Stimulated activated CD8-positive, alpha-beta memory T cell treated with anti-CD3 and anti-CD28 coated beads, Interleukin-4, amount 100 ng/mL, for 48 hours (primary cell): Measurements from ENCODE around the gene KANK4.
"Not testable (repeated sequence)": the region's sequence is repeated elsewhere in the genome, so short reads cannot be mapped to it uniquely, and the experiment has no call there.

ENCODE experiments used
- DNase-seq: peaks from one replicate; pipeline ENCODE4 v3.0.0-alpha.2; 2020

Gene KANK4

GRCh38 chr1:62269851-62270495 is 49.3 kb downstream of the KANK4 start:
- no peak for DNase-seq

- DNase-seq = no peak
Measured at GRCh38 chr1:62269439-62269838, 49.8 kb downstream of the KANK4 start.

GRCh38 chr1:62268315-62268714 is 50.9 kb downstream of the KANK4 start:
- no peak for DNase-seq

GRCh38 chr1:62265956-62266935 is 53.0 kb downstream of the KANK4 start:
- DNase-seq = no peak

DNA sequence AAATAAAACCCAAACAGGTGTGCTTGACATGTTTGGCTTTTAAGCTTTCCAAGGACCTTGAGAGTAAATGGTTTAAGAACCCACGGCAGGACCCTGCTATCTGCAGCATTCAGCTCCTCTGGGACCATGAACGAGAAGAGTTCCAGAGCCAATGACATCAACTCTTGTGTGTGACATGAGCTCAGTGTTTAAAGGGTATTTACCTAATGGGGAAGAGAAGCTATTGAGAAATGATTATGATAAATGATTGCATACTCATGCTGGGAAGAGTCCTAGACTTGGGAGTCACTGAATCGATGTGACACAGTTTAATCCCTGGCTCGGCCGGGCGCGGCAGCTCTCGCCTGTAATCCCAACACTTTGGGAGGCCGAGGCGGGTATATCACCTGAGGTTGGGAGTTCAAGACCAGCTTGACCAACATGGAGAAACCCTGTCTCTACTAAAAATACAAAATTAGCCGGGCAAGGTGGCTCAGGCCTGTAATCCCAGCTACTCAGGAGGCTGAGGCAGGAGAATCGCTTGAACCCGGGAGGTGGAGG is 55.4 kb downstream of the KANK4 start:
- no peak for DNase-seq

- no peak for DNase-seq
Measured at GRCh38 chr1:62263006-62263813, 56.0 kb downstream of the KANK4 start.

DNA sequence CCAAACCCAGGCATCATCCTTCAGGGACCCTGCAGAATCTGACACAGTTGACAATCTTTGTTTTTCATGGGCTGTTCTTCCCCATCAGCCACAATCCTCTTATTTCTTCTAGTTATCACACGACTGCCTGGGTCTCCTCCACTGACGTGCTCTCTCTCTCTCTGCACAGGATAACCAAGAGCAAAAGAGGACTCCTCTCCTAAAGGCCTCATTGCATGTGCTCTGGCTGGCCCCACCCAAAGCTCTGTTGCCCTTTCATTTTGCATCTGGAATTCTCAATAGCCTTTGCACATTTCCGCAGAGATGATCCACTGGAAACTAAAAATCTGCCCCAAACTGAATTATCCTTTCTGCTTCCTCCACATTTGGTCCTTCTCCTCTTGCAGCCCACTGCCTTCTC is 58.5 kb downstream of the KANK4 start:
- DNase-seq = no peak

- no peak for DNase-seq
Measured at GRCh38 chr1:62259551-62259950, 59.7 kb downstream of the KANK4 start.

- no peak for DNase-seq
Measured at GRCh38 chr1:62250126-62250726, 69.0 kb downstream of the KANK4 start.

DNA sequence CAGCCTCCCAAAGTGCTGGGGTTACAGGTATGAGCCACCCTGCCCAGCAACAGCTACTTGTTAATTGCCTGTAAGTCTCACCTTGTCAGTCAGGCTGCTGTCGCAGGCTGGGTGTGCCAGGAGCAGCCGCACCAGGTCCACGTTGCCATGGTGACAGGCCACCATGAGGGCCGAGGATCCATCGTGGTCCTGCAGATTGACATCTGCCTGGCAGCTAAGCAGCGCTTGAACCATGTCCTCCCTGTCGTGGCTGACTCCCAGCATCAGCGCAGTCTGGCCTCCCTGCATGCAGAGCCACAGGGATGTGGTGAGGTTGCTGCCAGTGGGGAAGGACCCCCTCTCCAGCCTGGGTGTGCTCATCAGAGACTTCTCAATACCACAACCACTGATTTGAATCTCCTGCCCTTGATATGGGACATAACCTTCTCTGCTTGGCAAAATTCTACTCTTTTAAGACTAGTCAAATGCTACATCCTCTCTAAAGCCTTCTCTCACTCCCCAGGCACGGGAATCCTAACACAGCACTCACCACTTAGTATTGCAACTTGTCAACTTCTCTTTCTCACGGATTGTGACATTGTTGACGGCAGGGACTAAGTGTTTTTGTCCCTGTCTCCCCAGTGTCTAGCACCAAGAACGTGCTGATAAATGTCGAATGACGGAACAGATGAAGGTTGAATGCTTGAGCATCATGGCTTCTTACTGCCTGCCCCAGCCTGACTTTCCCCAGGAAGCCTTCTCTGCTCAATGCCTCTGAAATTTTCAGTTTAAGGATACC is 71.7 kb downstream of the KANK4 start:
- DNase-seq = no peak

- no peak for DNase-seq
Measured at GRCh38 chr1:62245201-62245600, 74.0 kb downstream of the KANK4 start.

GRCh38 chr1:62244380-62244779 is 74.9 kb downstream of the KANK4 start:
- not testable (repeated sequence) for DNase-seq

DNA sequence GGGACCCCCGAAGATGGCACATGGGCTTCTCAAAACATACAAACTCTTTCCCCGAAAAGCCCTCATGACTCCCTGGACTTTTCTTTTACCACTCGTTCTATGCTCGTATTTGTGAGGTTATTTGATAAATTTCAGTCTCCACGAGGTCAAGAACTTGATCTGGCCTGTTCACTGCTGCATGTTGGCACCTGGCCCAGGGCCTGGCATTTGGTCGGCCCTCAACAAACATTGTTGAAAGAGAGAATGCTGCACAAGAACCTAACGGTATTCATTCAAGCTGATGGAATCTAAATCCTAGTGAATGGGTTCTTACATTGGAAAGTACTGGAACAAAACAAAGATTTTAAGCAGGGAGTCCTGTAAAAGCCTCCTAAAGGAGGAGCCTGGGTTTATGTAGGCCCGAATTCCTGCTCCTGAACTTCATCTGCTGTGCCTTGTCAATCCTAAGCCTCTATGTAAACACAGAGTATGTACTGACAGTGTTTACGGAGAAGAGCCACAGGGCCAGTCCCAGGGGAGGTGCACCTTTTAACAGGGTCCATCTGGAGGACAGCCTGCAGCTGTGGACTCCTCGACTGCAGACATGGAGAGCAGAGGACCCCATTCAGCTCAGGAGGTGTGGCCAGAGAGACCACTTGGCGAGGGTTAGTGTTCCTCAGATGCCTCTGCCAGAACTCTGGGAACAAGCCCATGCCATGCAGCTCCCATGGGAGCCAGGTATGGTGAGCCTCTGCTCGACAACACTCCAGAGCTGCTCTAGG is 77.7 kb downstream of the KANK4 start:
- DNase-seq = no peak

DNA sequence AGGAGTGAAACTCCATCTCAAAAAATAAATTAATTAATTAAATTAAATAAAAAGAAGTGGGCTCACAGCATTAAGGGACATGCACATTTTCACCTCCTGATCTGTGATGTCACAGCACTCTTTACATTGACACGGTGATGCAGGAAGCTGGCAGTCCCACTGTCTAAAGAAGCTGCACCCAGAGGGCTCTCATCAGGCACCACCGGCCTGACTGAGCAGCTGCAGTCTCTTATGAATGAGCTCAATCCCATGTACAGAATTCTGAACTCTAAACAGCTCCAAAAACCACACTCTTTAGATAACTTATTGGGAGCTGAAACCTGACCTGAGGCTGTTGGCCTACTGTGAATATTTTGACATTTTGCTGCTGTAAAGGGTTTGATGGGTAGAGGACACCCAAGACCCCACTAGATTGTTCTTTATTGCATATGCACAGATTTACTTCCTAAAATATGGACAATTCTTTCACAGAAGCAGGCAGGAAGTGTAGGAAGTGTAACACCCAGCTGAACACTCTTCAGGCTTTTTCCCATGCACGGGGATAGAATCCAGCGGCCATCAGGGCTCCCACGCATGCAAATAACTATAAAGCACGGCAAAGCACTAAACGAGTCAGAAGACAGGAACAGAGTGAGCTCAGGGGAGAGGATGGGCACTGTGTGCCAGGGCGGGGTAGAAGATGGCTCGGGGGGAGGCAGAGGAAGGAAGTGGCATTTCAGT is 78.4 kb downstream of the KANK4 start:
- no peak for DNase-seq

DNA sequence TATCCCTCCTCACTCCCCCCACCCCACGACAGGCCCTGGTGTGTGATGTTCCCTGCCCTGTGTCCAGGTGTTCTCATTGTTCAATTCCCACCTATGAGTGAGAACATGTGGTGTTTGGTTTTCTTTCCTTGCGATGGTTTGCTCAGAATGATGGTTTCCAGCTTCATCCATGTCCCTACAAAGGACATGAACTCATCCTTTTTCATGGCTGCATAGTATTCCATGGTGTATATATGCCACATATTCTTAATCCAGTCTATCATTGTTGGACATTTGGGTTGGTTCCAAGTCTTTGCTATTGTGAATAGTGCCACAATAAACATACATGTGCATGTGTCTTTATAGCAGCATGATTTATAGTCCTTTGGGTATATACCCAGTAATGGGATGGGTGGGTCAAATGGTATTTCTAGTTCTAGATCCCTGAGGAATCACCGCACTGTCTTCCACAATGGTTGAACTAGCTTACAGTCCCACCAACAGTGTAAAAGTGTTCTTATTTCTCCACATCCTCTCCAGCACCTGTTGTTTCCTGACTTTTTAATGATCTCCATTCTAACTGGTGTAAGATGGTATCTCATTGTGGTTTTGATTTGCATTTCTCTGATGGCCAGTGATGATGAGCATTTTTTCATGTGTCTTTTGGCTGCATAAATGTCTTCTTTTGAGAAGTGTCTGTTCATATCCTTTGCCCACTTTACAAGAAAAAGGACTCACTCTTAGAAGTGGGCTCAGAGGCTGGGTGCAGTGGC is 79.4 kb downstream of the KANK4 start:
- not testable (repeated sequence) for DNase-seq

GRCh38 chr1:62238507-62238906 is 80.7 kb downstream of the KANK4 start:
- no peak for DNase-seq

- DNase-seq = no peak
Measured at GRCh38 chr1:62237950-62238374, 81.3 kb downstream of the KANK4 start.

DNA sequence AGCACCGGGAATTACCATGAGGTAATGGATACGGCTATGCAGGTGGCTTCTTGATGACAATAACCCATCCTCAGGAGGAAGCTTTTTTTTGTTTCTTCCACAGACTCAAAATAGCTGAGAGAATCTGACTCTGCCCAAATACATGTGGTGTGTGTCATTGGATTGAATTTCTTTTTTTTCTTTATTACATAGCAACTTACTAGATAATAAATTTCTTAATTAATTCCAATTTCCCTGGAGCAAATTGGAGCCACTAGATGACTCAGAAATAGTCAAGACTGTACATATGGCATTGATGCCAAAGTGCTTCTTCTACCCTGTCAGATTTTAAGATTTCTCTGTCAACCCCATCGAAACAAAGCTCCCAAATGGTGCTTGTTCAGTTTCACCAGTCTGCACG is 81.9 kb downstream of the KANK4 start:
- no peak for DNase-seq

DNA sequence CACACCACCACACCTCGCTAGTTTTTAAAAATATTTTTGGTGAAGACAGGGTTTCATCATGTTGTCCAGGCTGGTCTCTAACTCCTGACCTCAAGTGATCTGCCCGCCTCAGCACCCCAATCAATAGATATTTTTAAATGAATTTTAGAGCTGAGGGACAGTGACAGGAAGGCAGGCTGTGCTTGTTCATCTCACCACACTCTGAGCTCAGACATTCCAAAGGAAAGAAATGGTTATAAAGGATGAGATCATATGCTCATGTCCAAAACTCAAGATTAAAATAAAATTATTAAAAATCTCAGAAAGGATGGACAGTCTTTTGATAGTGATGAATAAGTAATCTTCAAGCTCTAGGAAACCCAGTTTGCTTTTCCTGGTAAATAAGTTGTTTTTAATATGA is 83.7 kb downstream of the KANK4 start:
- DNase-seq = no peak

DNA sequence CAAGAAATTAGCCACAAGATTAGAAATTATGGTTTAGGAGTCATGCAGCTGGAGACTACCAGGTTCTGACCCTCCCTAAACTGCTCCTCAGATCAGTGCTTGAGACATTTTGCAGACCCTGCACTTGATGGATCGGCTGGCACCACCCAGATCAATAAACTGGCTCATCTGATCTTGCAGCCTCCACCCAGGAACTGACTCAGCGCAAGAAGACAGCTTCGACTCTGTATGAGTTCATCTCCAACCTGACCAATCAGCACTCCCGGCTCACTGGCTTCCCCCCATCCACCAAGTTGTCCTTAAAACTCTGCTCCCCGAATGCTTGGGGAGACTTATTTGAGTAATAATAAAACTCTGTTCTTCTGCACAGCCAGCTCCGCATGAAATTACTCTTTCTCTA is 84.5 kb downstream of the KANK4 start:
- DNase-seq = no peak
